ENCODE data around the gene NUDT2. TPM values are rescaled to one million over a fixed set of nuclear protein-coding genes. Genes with fewer than 3 reads are reported as not detected.
"Not testable (repeated sequence)": the region's sequence is repeated elsewhere in the genome, so short reads cannot be mapped to it uniquely, and the experiment has no call there.

NUDT2 gene
- total RNA-seq, 2 donors from 2014 or later: 17.6 to 25.3 TPM

- no peaks in the 10 kb centered on the region for H3K9me3 ChIP-seq
Observed at GRCh38 chr9:34337403-34337802, 8.0 kb downstream of the NUDT2 start.

GRCh38 chr9:34338079-34338478 is 8.7 kb downstream of the NUDT2 start:
- H3K36me3 ChIP-seq: peaks cover 38% of the 10 kb centered on the region
- not testable (repeated sequence) for H3K27me3 ChIP-seq; H3K9me3 ChIP-seq; DNase-seq (ENCODE audit: low spot score); H3K27ac ChIP-seq; H3K4me3 ChIP-seq
- peaks cover 0 to 11% of the 10 kb centered on the region in 2 donors for H3K4me1 ChIP-seq

More at GRCh38 chr9:34337403-34337802, 8.0 kb downstream of the NUDT2 start:
- H3K4me1 ChIP-seq: peaks cover 0 to 6% of the 10 kb centered on the region in 2 donors
- peaks cover 32% of the 10 kb centered on the region for H3K36me3 ChIP-seq
- no peak for DNase-seq (ENCODE audit: low spot score)
- H3K27ac ChIP-seq: no peak overlapping the region
- no peak overlapping the region for H3K4me3 ChIP-seq
- H3K27me3 ChIP-seq: no peaks in the 10 kb centered on the region
- no peak for TF ChIP-seq CTCF (IDR thresholded peaks at IDR 0.05)

GRCh38 chr9:34338665-34339385 is 9.5 kb downstream of the NUDT2 start:
- Histone ChIP-seq H3K27ac (no peak overlapping the region), H3K36me3 (peaks cover 40% of the 10 kb centered on the region)

GRCh38 chr9:34341659-34342295 is 12.4 kb downstream of the NUDT2 start:
- no peak for DNase-seq (ENCODE audit: low spot score)
- no peak for TF ChIP-seq CTCF (IDR thresholded peaks at IDR 0.05)
- Histone ChIP-seq H3K27ac (peak overlapping the region in 1 of 2 donors; percentile 73), H3K9me3 (no peaks in the 10 kb centered on the region), H3K36me3 (peaks cover 40% of the 10 kb centered on the region), H3K4me3 (no peak overlapping the region), H3K4me1 (peaks cover 0 to 41% of the 10 kb centered on the region in 2 donors), H3K27me3 (no peaks in the 10 kb centered on the region)

More at GRCh38 chr9:34338665-34339385, 9.5 kb downstream of the NUDT2 start:
- DNase-seq (ENCODE audit: low spot score): no peak
- Histone ChIP-seq H3K27me3 (no peaks in the 10 kb centered on the region), H3K9me3 (no peaks in the 10 kb centered on the region), H3K4me3 (no peak overlapping the region), H3K4me1 (peaks cover 0 to 18% of the 10 kb centered on the region in 2 donors)
- no peak for TF ChIP-seq CTCF (IDR thresholded peaks at IDR 0.05)

GRCh38 chr9:34343090-34343489 is 13.7 kb downstream of the NUDT2 start:
- Histone ChIP-seq H3K27ac (peak overlapping the region in 1 of 2 donors; percentile 73), H3K4me3 (no peak overlapping the region), H3K4me1 (peaks cover 0 to 41% of the 10 kb centered on the region in 2 donors), H3K27me3 (no peaks in the 10 kb centered on the region), H3K36me3 (peaks cover 40% of the 10 kb centered on the region), H3K9me3 (no peaks in the 10 kb centered on the region)
- no peak for TF ChIP-seq CTCF (IDR thresholded peaks at IDR 0.05)
- peak; percentile 90 for DNase-seq (ENCODE audit: low spot score)

- peaks cover 40% of the 10 kb centered on the region for H3K36me3 ChIP-seq
Observed at GRCh38 chr9:34343605-34344004, 14.2 kb downstream of the NUDT2 start.

More at GRCh38 chr9:34343605-34344004, 14.2 kb downstream of the NUDT2 start:
- peak overlapping the region in 1 of 2 donors; percentile 73 for H3K27ac ChIP-seq
- H3K9me3 ChIP-seq: no peaks in the 10 kb centered on the region
- DNase-seq (ENCODE audit: low spot score): no peak
- TF ChIP-seq CTCF (IDR thresholded peaks at IDR 0.05): no peak
- no peak overlapping the region for H3K4me3 ChIP-seq
- peaks cover 0 to 41% of the 10 kb centered on the region in 2 donors for H3K4me1 ChIP-seq
- H3K27me3 ChIP-seq: no peaks in the 10 kb centered on the region

Data from right atrium auricular region (tissue), 2 donors.